SK-N-SH (cell line): ENCODE results near the gene ACER3. TPM values are rescaled to one million over a fixed set of nuclear protein-coding genes. Genes with fewer than 3 reads are reported as not detected.
"Not testable (repeated sequence)": the region's sequence is repeated elsewhere in the genome, so short reads cannot be mapped to it uniquely, and the experiment has no call there.

ENCODE experiments used
- CTCF ChIA-PET: fragments of 300-600, 350-600 bp; formaldehyde crosslinking; extraction: SDS; loops from one replicate; lab custom pipeline; 2021; lab: Yijun Ruan, JAX
- POLR2A ChIA-PET: fragments of 350-600 bp; sonication (Branson Sonifier 250); formaldehyde crosslinking; extraction: SDS; loops from one replicate; lab custom pipeline; 2020; ENCODE audit warnings: antibody characterized with exemption, inconsistent platforms; lab: Yijun Ruan, JAX
- DNase-seq: peaks from one replicate; pipeline ENCODE4 v3.0.0; 2012
- H2AFZ ChIP-seq: fragments of 200-600 bp; sonication (generic); 2 replicates; pipeline ENCODE4 v1.8.1; 2016; ENCODE audit warnings: antibody characterized with exemption, mild to moderate bottlenecking, low read depth
- H3F3A ChIP-seq: fragments of 200-600 bp; sonication (generic); replicated peaks from 2 replicates; pipeline ENCODE3; 2016; ENCODE audit warnings: antibody characterized with exemption, mild to moderate bottlenecking; ENCODE audit not compliant: insufficient read depth
- H3K27ac ChIP-seq, 2 experiments: fragments of 200-500 bp in 1 of 2; fragments of 200-600 bp in 1 of 2; sonication (Bioruptor generic) in 1 of 2; sonication (generic), shearing (Covaris generic) in 1 of 2; 2 replicates each; pipeline versions ENCODE4 v1.5.1 to v1.6.1; 2014 to 2016; ENCODE audit warnings: low read depth in 2 of 2, inconsistent platforms in 1 of 2, low read length in 1 of 2, mild to moderate bottlenecking in 1 of 2, mixed read lengths in 1 of 2
- H3K27me3 ChIP-seq: fragments of 200-600 bp; sonication (generic), shearing (Covaris generic); 2 replicates; pipeline ENCODE4 v1.6.1; 2016; ENCODE audit warnings: mixed run types; ENCODE audit not compliant: insufficient read depth
- H3K36me3 ChIP-seq, 2 experiments: fragments of 200-500 bp in 1 of 2; fragments of 200-600 bp in 1 of 2; sonication (Bioruptor generic) in 1 of 2; sonication (generic) in 1 of 2; replicated peaks in 1 of 2; 2 replicates each; pipeline versions ENCODE3 to v1.5.1; 2014 to 2016; ENCODE audit warnings: low read length in 1 of 2, mild to moderate bottlenecking in 1 of 2; ENCODE audit not compliant: insufficient read depth in 2 of 2, control insufficient read depth in 1 of 2
- H3K4me1 ChIP-seq, 2 experiments: fragments of 200-500 bp in 1 of 2; fragments of 200-600 bp in 1 of 2; sonication (Bioruptor generic) in 1 of 2; sonication (generic), shearing (Covaris generic) in 1 of 2; 2 replicates each; pipeline versions ENCODE4 v1.5.1 to v1.6.1; 2014 to 2016; ENCODE audit warnings: low read depth in 1 of 2, low read length in 1 of 2, mixed run types in 1 of 2; ENCODE audit not compliant: insufficient read depth in 2 of 2, control insufficient read depth in 1 of 2
- H3K4me2 ChIP-seq: fragments of 200-600 bp; sonication (generic), shearing (Covaris generic); 2 replicates; pipeline ENCODE4 v1.6.1; 2017; ENCODE audit warnings: mixed run types
- H3K4me3 ChIP-seq, 2 experiments: fragments of 200-500 bp in 1 of 2; fragments of 200-600 bp in 1 of 2; sonication (Bioruptor generic) in 1 of 2; sonication (generic), shearing (Covaris generic) in 1 of 2; 2 replicates each; pipeline versions ENCODE4 v1.5.1 to v1.8.1; 2014 to 2016; ENCODE audit warnings: low read depth in 2 of 2, inconsistent platforms in 1 of 2, low read length in 1 of 2, mild to moderate bottlenecking in 1 of 2, mixed read lengths in 1 of 2, moderate library complexity in 1 of 2
- H3K79me2 ChIP-seq: fragments of 200-600 bp; sonication (generic); 2 replicates; pipeline ENCODE4 v1.8.1; 2017; ENCODE audit warnings: mild to moderate bottlenecking; ENCODE audit not compliant: insufficient read depth
- H3K9ac ChIP-seq: fragments of 200-600 bp; sonication (generic); 2 replicates; pipeline ENCODE4 v1.6.1; 2017; ENCODE audit warnings: mixed run types
- H3K9me2 ChIP-seq: fragments of 200-600 bp; sonication (generic); 2 replicates; pipeline ENCODE4 v1.6.1; 2017; ENCODE audit warnings: mixed run types
- H3K9me3 ChIP-seq: fragments of 200-600 bp; sonication (generic); 2 replicates; pipeline ENCODE4 v1.6.1; 2017; ENCODE audit warnings: mixed run types, mild to moderate bottlenecking, moderate library complexity
- H4K20me1 ChIP-seq: fragments of 200-600 bp; sonication (generic); 2 replicates; pipeline ENCODE4 v1.6.1; 2017; ENCODE audit warnings: mild to moderate bottlenecking, mixed run types; ENCODE audit not compliant: insufficient read depth
- EP300 ChIP-seq, 2 experiments: IDR thresholded peaks; 2 replicates each; pipeline versions ENCODE4 v1.4.0 to v1.6.1; 2012; ENCODE audit warnings: borderline replicate concordance in 1 of 2, low read depth in 1 of 2, low read length in 1 of 2
- EZH2phosphoT487 ChIP-seq: fragments of 200-600 bp; sonication (generic); IDR thresholded peaks from 2 replicates; pipeline ENCODE4 v1.6.1; 2017; ENCODE audit warnings: low read depth, mixed run types, mild to moderate bottlenecking, antibody characterized with exemption, moderate library complexity, borderline replicate concordance
- FOSL2 ChIP-seq: IDR thresholded peaks from 2 replicates; pipeline ENCODE4 v1.4.0; 2012; ENCODE audit warnings: low read depth, mild to moderate bottlenecking, moderate library complexity, borderline replicate concordance
- FOXJ3 ChIP-seq: sonication (generic); formaldehyde crosslinking; IDR thresholded peaks from 2 replicates; pipeline ENCODE4 v1.5.1; 2020; ENCODE audit warnings: mild to moderate bottlenecking, missing genetic modification reagents
- FOXM1 ChIP-seq: IDR thresholded peaks from 2 replicates; pipeline ENCODE4 v1.4.0; 2012; ENCODE audit warnings: low read depth, mild to moderate bottlenecking
- GABPA ChIP-seq: IDR thresholded peaks from 2 replicates; pipeline ENCODE4 v1.4.0; 2012; ENCODE audit warnings: low read depth, mild to moderate bottlenecking
- GATA2 ChIP-seq: sonication (generic); formaldehyde crosslinking; IDR thresholded peaks from 2 replicates; pipeline ENCODE4 v1.5.0; 2020; ENCODE audit warnings: mild to moderate bottlenecking, missing genetic modification reagents
- JUND ChIP-seq: IDR thresholded peaks from 2 replicates; pipeline ENCODE4 v1.4.0; 2012
- MEF2A ChIP-seq: IDR thresholded peaks from 2 replicates; pipeline ENCODE4 v1.4.0; 2012; ENCODE audit warnings: low read depth, borderline replicate concordance
- POLR2AphosphoS5 ChIP-seq: IDR thresholded peaks from 2 replicates; pipeline ENCODE4 v1.6.1; 2012; ENCODE audit warnings: low read depth, low read length
- RAD21 ChIP-seq: IDR thresholded peaks from 2 replicates; pipeline ENCODE4 v1.6.1; 2012; ENCODE audit warnings: mild to moderate bottlenecking, low read length
- SIN3A ChIP-seq: IDR thresholded peaks from 2 replicates; pipeline ENCODE4 v1.6.1; 2012; ENCODE audit warnings: low read depth, mild to moderate bottlenecking, low read length, moderate library complexity, borderline replicate concordance
- TCF12 ChIP-seq: IDR thresholded peaks from 2 replicates; pipeline ENCODE4 v1.4.0; 2012
- YY1 ChIP-seq: IDR thresholded peaks from 2 replicates; pipeline ENCODE4 v1.4.0; 2012; ENCODE audit warnings: low read depth, mild to moderate bottlenecking
- WGBS: methylation state at CpG from one replicate; pipeline ENCODE4 v1.1.6; 2017; ENCODE audit warnings: low lambda C conversion rate; 5-methylcytosine and 5-hydroxymethylcytosine counted together
- polyA plus RNA-seq, 3 experiments: library from polyadenylated mRNA; depleted of rRNA; stranded (reverse); fragments of >200 nt; gene quantifications; 2 replicates each; pipeline ENCODE4 v1.2.3, GENCODE V29; 2012
- TF ChIP-seq, protein P1 (sequence below): fragments of 150-350 bp; IDR thresholded peaks from 2 replicates; pipeline ENCODE4 v1.6.1; 2017; ENCODE audit warnings: antibody characterized with exemption, low read length, low read depth, borderline replicate concordance
- TF ChIP-seq, protein P2 (sequence below): fragments of 150-350 bp; IDR thresholded peaks from 2 replicates; pipeline ENCODE4 v1.6.1; 2016; ENCODE audit warnings: mild to moderate bottlenecking, low read depth, low read length
- TF ChIP-seq, protein P3 (sequence below): IDR thresholded peaks from 2 replicates; pipeline ENCODE4 v1.6.1; 2012; ENCODE audit warnings: mild to moderate bottlenecking, low read depth, low read length, moderate library complexity
- TF ChIP-seq, protein P4 (sequence below): IDR thresholded peaks from 2 replicates; pipeline ENCODE4; 2012
- TF ChIP-seq, protein P5 (sequence below): IDR thresholded peaks from 2 replicates; pipeline ENCODE4 v1.4.0; 2012; ENCODE audit warnings: low read depth, borderline replicate concordance

Gene ACER3
- polyA plus RNA-seq, 1 of the 3 experiments (the other 2 are of a cell fraction): 5.4 TPM

DNA sequence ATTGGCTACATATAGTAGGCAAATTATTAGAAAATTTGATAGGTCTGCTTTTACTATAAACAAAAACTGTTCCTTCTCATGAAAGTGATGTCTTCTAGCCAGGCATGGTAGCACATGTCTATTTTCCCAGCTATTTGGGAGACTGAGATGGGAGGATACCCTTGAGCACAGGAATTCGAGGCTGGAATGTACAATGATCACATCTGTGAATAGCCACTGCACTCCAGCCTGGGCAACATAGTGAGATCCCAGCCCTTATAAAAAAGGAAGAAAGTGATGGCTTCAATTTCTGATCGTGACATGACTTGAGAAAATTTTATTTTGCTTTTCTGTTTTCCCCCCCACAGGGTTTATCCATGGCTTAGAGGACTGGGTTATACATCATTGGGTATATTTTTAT, 154.0 kb downstream of the ACER3 start:
- no peak overlapping the region for H3K27ac ChIP-seq
- no peak overlapping the region for H2AFZ ChIP-seq
- peaks cover 6% of the 10 kb centered on the region for H3F3A ChIP-seq
- H3K79me2 ChIP-seq: no peaks in the 10 kb centered on the region
- POLR2A ChIA-PET: no interaction called here
- no peak overlapping the region for H3K9ac ChIP-seq
- DNase-seq: no peak
- no peaks in the 10 kb centered on the region for H3K9me3 ChIP-seq
- CTCF ChIA-PET: interaction anchor here (0.8 kb wide), 1 partner anchor 25 kb away, joined by 3 read pairs; no protein-coding TSS in a partner anchor
- no peaks in the 10 kb centered on the region for H3K27me3 ChIP-seq
- H3K4me3 ChIP-seq: no peak overlapping the region
- H4K20me1 ChIP-seq: no peaks in the 10 kb centered on the region
- no peak overlapping the region for H3K4me2 ChIP-seq
- H3K9me2 ChIP-seq: no peaks in the 10 kb centered on the region
- H3K36me3 ChIP-seq: peaks cover 0 to 5% of the 10 kb centered on the region in 2 experiments
- 81% methylated on average over 2 of the region's 2 CpGs for WGBS
- H3K4me1 ChIP-seq: no peaks in the 10 kb centered on the region; a peak in 1 of 4 replicates
- TF ChIP-seq EZH2phosphoT487 (no peak), POLR2AphosphoS5 (no peak), JUND (no peak), EP300 (IDR thresholded peaks at IDR 0.05; ENCODE audit: borderline replicate concordance in 1 of 2, low read depth in 1 of 2, low read length in 1 of 2) (no peak), SIN3A (no peak), MEF2A (no peak), GATA2 (CRISPR knock-in tag) (no peak), TCF12 (no peak), GABPA (no peak), FOXJ3 (CRISPR knock-in tag) (no peak), FOXM1 (no peak), RAD21 (no peak), FOSL2 (no peak), YY1 (no peak)
- TF ChIP-seq, protein P1, sequence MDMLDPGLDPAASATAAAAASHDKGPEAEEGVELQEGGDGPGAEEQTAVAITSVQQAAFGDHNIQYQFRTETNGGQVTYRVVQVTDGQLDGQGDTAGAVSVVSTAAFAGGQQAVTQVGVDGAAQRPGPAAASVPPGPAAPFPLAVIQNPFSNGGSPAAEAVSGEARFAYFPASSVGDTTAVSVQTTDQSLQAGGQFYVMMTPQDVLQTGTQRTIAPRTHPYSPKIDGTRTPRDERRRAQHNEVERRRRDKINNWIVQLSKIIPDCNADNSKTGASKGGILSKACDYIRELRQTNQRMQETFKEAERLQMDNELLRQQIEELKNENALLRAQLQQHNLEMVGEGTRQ: no peak
- TF ChIP-seq, protein P2, sequence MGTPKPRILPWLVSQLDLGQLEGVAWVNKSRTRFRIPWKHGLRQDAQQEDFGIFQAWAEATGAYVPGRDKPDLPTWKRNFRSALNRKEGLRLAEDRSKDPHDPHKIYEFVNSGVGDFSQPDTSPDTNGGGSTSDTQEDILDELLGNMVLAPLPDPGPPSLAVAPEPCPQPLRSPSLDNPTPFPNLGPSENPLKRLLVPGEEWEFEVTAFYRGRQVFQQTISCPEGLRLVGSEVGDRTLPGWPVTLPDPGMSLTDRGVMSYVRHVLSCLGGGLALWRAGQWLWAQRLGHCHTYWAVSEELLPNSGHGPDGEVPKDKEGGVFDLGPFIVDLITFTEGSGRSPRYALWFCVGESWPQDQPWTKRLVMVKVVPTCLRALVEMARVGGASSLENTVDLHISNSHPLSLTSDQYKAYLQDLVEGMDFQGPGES: no peak
- TF ChIP-seq, protein P3, sequence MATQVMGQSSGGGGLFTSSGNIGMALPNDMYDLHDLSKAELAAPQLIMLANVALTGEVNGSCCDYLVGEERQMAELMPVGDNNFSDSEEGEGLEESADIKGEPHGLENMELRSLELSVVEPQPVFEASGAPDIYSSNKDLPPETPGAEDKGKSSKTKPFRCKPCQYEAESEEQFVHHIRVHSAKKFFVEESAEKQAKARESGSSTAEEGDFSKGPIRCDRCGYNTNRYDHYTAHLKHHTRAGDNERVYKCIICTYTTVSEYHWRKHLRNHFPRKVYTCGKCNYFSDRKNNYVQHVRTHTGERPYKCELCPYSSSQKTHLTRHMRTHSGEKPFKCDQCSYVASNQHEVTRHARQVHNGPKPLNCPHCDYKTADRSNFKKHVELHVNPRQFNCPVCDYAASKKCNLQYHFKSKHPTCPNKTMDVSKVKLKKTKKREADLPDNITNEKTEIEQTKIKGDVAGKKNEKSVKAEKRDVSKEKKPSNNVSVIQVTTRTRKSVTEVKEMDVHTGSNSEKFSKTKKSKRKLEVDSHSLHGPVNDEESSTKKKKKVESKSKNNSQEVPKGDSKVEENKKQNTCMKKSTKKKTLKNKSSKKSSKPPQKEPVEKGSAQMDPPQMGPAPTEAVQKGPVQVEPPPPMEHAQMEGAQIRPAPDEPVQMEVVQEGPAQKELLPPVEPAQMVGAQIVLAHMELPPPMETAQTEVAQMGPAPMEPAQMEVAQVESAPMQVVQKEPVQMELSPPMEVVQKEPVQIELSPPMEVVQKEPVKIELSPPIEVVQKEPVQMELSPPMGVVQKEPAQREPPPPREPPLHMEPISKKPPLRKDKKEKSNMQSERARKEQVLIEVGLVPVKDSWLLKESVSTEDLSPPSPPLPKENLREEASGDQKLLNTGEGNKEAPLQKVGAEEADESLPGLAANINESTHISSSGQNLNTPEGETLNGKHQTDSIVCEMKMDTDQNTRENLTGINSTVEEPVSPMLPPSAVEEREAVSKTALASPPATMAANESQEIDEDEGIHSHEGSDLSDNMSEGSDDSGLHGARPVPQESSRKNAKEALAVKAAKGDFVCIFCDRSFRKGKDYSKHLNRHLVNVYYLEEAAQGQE: no peak
- TF ChIP-seq, protein P4, sequence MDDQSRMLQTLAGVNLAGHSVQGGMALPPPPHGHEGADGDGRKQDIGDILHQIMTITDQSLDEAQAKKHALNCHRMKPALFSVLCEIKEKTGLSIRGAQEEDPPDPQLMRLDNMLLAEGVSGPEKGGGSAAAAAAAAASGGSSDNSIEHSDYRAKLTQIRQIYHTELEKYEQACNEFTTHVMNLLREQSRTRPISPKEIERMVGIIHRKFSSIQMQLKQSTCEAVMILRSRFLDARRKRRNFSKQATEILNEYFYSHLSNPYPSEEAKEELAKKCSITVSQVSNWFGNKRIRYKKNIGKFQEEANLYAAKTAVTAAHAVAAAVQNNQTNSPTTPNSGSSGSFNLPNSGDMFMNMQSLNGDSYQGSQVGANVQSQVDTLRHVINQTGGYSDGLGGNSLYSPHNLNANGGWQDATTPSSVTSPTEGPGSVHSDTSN: no peak
- TF ChIP-seq, protein P5, sequence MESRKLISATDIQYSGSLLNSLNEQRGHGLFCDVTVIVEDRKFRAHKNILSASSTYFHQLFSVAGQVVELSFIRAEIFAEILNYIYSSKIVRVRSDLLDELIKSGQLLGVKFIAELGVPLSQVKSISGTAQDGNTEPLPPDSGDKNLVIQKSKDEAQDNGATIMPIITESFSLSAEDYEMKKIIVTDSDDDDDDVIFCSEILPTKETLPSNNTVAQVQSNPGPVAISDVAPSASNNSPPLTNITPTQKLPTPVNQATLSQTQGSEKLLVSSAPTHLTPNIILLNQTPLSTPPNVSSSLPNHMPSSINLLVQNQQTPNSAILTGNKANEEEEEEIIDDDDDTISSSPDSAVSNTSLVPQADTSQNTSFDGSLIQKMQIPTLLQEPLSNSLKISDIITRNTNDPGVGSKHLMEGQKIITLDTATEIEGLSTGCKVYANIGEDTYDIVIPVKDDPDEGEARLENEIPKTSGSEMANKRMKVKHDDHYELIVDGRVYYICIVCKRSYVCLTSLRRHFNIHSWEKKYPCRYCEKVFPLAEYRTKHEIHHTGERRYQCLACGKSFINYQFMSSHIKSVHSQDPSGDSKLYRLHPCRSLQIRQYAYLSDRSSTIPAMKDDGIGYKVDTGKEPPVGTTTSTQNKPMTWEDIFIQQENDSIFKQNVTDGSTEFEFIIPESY: no peak

DNA sequence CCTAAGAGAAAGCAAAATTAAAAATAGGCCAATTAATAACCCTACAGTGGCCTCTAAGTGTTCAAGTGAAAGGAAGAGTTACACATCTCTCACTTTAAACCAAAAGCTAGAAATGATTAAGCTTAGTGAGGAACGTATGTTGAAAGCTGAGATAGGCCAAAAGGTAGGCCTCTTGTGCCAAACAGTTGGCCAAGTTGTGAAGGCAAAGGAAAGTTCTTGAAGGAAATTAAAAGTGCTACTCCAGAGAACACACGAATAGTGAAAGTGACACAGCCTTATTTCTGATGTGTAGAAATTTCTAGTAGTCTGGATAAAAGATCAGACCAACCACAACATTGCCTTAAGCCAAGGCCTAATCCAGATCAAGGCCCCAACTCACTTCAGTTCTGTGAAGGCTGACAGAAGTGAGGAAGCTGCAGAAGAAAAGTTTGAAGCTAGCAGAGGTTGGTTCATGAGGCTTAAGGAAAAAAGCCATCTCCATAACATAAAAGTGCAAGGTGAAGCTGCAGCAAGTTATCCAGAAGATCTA, 157.7 kb downstream of the ACER3 start:
- H3K4me2 ChIP-seq, H2AFZ ChIP-seq, H3K9me3 ChIP-seq, H3F3A ChIP-seq, H3K4me3 ChIP-seq, POLR2A ChIA-PET, H3K27ac ChIP-seq, H3K79me2 ChIP-seq, H3K9me2 ChIP-seq, DNase-seq, H4K20me1 ChIP-seq, H3K27me3 ChIP-seq, H3K4me1 ChIP-seq, H3K9ac ChIP-seq: not testable (repeated sequence)
- CTCF ChIA-PET: interaction anchor here (0.9 to 1.4 kb wide), 3 partner anchors 21 to 100 kb away, joined by 3 to 4 read pairs (median 3); no protein-coding TSS in a partner anchor
- H3K36me3 ChIP-seq: peaks cover 4 to 12% of the 10 kb centered on the region in 2 experiments
- WGBS: 86% methylated on average over 2 of the region's 2 CpGs
